Measurements from ENCODE around the gene IFNLR1.

GRCh38 chr1:24173638-24174575, 13.2 kb downstream of the IFNLR1 start:
- no peak for TF ChIP-seq POLR2A (IDR thresholded peaks at IDR 0.05; ENCODE audit: control extremely low read depth in 1 of 2, low read depth in 2 of 2, low read length in 2 of 2)
- no peak for TF ChIP-seq YY1 (IDR thresholded peaks at IDR 0.05; ENCODE audit: low read depth, low read length)
- no peak for TF ChIP-seq FOSL1 (IDR thresholded peaks at IDR 0.05; ENCODE audit: insufficient read depth, low read depth, low read length)
- TF ChIP-seq EGR1 (IDR thresholded peaks at IDR 0.05; ENCODE audit: borderline replicate concordance, low read depth, low read length), result no peak

All from H1 (cell line).